Stimulated activated CD4-positive, alpha-beta T cell treated with anti-CD3 and anti-CD28 coated beads, Interleukin-1b, Interleukin-23, amount 100 ng/mL, for 1 hour (primary cell): ENCODE measurements around the gene ITPKB.
"Not testable (repeated sequence)": the region's sequence is repeated elsewhere in the genome, so short reads cannot be mapped to it uniquely, and the experiment has no call there.

Experiments used
- DNase-seq, 2 donors: peaks; one replicate each; pipeline ENCODE4 v3.0.0-alpha.2; 2020; ENCODE audit warnings: low read depth in 2 of 2

ITPKB gene

GRCh38 chr1:226754793-226755533 lies 15.9 kb upstream of the ITPKB start:
- DNase-seq: no peak

GRCh38 chr1:226754097-226754496 lies 15.0 kb upstream of the ITPKB start:
- DNase-seq: no peak

- DNase-seq: no peak
These were observed 12.6 kb upstream of the ITPKB start for GRCh38 chr1:226751703-226752102.

GRCh38 chr1:226751214-226751613 lies 12.1 kb upstream of the ITPKB start:
- DNase-seq: no peak

- DNase-seq: no peak
These were observed 10.4 kb upstream of the ITPKB start for GRCh38 chr1:226749467-226749866.

GRCh38 chr1:226748306-226748705 lies 9.2 kb upstream of the ITPKB start:
- DNase-seq: no peak

GRCh38 chr1:226747519-226748263 lies 8.6 kb upstream of the ITPKB start:
- not testable (repeated sequence) for DNase-seq

GRCh38 chr1:226743259-226743658 lies 4.2 kb upstream of the ITPKB start:
- no peak for DNase-seq

GRCh38 chr1:226741009-226741408 lies 1.9 kb upstream of the ITPKB start:
- no peak for DNase-seq

- no peak for DNase-seq
These were observed 599 bp upstream of the ITPKB start for GRCh38 chr1:226739696-226740065.

GRCh38 chr1:226738421-226738994 lies 574 bp downstream of the ITPKB start:
- DNase-seq: no peak

- DNase-seq: peak in 1 of 2 donors; percentile 24
These were observed 1.2 kb downstream of the ITPKB start for GRCh38 chr1:226737819-226738420.

GRCh38 chr1:226736908-226737818 lies 1.9 kb downstream of the ITPKB start:
- DNase-seq: no peak

- DNase-seq: no peak
These were observed 2.8 kb downstream of the ITPKB start for GRCh38 chr1:226736001-226736907.

- DNase-seq: no peak
These were observed 3.5 kb downstream of the ITPKB start for GRCh38 chr1:226735576-226735975.

GRCh38 chr1:226734611-226735153 lies 4.4 kb downstream of the ITPKB start:
- no peak for DNase-seq

- no peak for DNase-seq
These were observed 5.2 kb downstream of the ITPKB start for GRCh38 chr1:226733876-226734275.

- no peak for DNase-seq
These were observed 5.8 kb downstream of the ITPKB start for GRCh38 chr1:226733304-226733703.

- DNase-seq: no peak
These were observed 6.2 kb downstream of the ITPKB start for GRCh38 chr1:226732856-226733291.

- no peak for DNase-seq
These were observed 7.7 kb downstream of the ITPKB start for GRCh38 chr1:226731257-226731893.
